C1 segment of cervical spinal cord (tissue), 14 donors: Measurements from ENCODE around the gene SYF2.
A peak's percentile ranks its signal among the peaks of the same experiment; 100 is the strongest.
"Not testable (repeated sequence)": the region's sequence is repeated elsewhere in the genome, so short reads cannot be mapped to it uniquely, and the experiment has no call there.

Experiments
- DNase-seq, 14 donors: peaks; one replicate each; lab custom pipeline; 2025; lab: John Stamatoyannopoulos, UW

SYF2 gene

GRCh38 chr1:25246600-25247023 is 14.3 kb upstream of the SYF2 start:
- DNase-seq, result peak in 4 of 14 donors; percentile 37 to 57 (median 52)

GRCh38 chr1:25245809-25246599 is 13.7 kb upstream of the SYF2 start:
- DNase-seq, result no peak

DNA sequence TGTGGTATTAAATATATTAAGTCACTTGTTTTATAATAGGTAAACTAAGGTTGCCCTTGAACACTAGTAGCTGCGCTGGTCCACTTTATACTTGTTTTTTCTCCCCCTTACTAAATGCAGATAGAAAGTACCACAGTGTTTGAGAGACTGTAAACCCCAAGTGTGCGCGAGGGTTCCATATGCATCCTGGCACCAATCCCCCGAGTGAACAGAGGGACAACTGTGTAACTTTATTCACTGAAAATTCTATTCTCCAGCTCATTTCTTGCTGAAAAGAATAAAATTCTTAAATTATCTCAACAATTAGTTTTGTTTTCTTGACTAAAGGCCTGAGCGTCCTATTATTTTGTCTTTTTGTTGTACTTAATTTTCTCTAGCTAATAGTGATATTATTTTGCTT is 13.1 kb upstream of the SYF2 start:
- DNase-seq, result no peak

DNA sequence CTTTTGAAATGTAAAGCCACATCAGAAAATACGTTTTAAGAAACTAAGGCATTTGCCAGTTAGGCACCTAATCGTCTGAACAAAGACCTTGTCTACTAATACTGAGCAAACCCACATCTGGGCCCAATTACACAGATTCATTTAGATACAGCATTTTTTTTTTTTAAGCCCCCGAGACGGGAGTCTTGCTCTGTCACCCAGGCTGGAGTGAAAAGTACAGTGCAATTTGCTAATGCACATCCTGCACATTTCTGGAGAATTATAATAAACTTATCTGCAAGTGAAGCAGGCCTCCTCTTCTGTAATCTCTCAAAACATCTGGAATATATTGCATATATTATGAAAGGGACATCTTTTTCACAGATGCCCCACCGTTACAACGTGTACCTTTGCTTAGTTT is 11.6 kb upstream of the SYF2 start:
- DNase-seq, result no peak

GRCh38 chr1:25239681-25240541 is 7.6 kb upstream of the SYF2 start:
- peak; percentile 44 to 96 (median 84) for DNase-seq

DNA sequence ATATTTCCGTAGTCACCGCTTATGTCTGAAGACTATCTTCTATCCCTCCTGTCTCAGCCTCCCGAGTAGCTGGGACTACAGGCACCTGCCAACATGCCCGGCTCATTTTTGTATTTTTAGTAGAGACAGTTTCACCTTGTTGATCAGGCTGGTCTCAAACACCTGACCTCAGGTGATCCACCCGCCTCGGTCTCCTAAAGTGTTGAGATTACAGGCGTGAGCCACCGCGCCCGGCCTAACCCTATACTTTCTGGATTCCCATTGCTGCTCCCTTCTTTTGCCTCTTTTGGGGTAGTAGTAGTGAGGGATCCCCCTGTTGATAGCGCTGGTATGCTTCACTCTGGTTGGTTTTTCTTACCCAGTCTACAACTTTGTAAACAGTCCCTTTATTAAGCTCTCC is 5.7 kb upstream of the SYF2 start:
- no peak for DNase-seq

DNA sequence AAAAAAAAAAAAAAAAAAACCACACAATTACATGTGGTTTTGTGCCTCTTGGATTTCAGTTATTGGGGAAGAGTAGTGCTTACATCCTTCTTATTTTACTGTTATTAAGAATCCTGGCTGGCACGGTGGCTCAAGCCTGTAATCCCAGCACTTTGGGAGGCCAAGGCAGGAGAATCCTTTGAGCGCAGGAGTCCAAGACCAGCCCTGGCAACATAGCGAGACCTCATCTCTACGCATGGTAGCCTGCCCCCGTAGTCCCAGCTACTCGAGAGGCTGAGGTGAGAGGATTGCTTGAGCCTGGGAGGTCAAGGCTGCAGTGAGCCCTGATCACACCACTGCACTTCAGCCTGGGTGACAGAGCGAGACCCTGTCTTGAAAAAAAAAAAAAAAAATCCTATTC is 4.0 kb upstream of the SYF2 start:
- DNase-seq, result not testable (repeated sequence)

DNA sequence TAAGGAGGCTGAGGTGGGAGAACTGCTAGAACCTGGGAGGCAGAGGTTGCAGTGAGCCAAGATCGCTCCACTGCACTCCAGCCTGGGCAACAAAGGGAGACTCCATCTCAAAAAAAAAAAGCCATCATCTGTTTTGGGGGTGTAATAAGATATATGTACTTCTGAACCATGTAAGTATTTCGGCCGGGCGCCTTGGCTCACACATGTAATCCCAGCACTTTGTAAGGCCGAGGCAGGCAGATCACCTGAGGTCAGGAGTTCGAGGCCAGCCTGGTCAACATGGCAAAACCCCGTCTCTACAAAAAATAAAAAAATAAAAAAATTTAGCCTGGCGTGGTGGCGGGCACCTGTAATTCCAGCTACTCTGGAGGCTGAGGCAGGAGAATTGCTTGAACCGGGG is 3.1 kb upstream of the SYF2 start:
- not testable (repeated sequence) for DNase-seq

- peak in 12 of 14 donors; percentile 13 to 78 (median 44) for DNase-seq
These were observed 823 bp upstream of the SYF2 start for GRCh38 chr1:25232866-25233784.

DNA sequence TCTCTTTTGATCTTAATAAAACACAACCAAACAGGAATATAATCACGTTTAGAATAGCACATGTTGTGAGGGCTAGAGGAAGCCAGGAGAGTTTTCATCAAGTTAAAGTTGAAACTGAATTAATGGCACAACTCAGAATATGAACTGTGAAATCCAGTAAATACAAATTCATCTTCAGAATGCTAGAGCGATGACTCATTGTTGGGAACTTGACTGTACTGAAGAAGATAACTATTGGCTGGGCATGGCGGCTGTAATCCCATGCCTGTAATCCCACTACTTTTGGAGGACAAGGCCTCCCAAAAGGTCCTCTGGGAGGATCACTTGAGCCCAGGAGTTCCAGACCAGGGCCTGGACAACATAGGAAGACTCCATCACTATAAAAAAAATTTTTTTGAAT is 8.8 kb downstream of the SYF2 start:
- DNase-seq, result no peak

DNA sequence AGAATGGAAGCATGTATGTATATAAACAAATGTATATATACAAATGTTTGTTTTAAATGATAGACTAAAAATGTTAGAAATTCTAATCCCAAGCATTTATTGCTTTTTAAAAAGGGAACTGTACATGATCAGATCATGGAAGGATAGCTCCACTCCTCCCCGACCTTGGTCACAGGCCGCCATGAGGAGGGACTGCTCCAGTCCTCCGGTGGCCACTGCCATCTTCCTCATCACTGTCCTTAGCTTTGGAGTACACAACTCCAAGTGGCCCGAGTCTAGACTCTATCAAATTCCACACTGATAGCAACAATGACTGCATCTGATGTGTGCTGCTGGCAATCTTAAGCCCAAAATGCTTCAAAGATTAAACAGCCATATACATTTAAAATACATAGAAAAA is 9.7 kb downstream of the SYF2 start:
- DNase-seq, result no peak

- no peak for DNase-seq
These were observed 11.6 kb downstream of the SYF2 start for GRCh38 chr1:25220666-25221065.

- no peak for DNase-seq
These were observed 12.5 kb downstream of the SYF2 start for GRCh38 chr1:25219661-25220251.

DNA sequence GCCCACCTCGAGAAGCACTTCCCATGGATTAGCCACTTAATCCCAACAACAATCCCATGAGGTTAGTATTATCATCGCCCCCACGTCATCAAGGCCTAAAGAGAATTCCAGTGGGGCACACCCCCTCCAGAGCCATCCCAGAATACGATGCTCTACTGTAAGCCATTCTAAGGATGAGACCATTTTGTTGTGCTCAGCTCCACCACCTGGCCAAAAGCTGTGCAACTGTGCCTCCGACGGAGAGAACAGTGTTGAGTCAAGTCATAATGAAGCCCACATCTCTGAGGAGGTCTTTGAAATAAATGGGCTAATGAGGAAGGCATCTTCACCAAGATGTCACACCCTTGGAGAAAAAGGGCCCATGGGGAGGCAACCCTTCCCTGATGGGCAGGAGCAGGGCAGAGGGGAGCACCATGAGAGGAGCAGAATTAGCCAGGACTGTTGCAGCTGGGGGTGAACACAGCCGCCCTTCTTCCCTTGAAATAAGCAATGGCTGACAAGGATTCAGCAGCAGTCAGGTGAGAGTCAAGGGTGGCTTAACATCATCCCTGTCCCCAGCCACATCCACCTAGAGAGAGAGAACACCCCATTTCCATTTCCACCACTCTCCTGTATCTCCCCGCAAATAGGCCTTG is 14.6 kb downstream of the SYF2 start:
- no peak for DNase-seq

DNA sequence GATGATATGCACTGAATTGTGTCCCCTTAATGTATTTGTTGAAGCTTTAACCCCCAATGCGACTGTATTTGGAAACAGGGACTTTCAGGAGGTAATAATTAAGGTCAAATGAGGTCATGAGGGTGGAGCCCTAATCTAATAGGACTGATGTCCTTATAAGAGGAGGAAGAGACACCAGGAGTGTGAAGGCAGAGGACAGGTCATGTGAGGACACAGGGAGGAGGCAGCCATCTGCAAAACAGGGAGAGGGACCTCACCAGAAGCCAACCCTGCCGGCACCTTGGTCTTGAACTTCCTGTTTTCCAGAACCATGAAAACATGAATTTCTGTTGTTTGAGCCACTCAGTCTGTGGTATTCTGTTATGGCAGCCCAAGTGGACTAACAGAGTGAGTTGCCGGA is 15.3 kb downstream of the SYF2 start:
- DNase-seq, result no peak

GRCh38 chr1:25216123-25216522 is 16.2 kb downstream of the SYF2 start:
- no peak for DNase-seq

GRCh38 chr1:25212725-25213124 is 19.6 kb downstream of the SYF2 start:
- DNase-seq, result no peak

GRCh38 chr1:25210728-25211127 is 21.6 kb downstream of the SYF2 start:
- DNase-seq, result no peak

DNA sequence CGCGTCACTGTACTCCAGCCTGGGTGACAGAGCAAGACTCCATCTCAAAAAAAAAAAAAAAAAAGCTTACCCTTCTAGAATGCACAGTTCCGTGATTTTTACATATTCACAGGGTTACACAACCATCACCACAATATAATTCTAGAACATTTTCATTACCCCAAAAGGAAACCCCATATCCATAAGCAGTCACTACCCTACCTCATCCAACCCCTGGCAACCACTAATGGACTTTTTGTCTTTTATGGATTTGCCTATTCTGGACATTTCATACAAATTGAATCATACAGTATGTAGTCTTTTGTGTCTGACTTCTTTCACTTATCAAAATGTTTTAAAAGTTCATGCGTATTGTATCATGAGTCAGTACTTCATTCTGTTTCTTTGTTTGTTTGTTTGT is 22.8 kb downstream of the SYF2 start:
- DNase-seq, result no peak

DNA sequence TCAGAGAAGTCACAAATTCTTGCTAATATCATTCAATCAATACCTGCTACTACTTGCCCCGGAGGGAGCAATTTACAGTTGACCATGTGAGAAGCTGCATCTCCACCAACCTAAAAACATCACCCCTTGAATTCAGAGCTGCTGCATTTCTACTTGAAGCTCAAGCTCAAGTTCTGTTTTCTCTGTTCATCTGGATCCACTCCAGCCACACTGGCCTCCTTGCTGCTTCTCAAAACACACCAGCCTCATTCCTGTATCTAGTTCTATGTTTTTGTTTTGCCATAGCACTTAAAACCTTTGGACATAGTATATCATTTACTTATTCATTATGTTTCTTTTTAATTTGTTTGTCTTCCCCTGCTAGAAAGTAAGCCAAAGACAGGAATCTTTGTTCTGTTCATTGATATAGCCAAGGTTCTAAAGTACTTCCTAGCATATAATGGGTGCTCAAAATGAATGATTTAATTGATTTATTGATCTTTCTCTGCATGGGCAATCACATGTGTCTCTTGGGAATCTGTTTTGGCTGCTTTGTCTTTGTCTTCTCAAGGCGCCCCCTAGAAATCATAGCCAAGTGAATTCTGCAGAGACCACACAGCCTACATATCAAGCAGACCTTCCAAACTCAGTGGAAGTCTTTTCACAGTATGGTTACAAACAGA is 23.6 kb downstream of the SYF2 start:
- DNase-seq, result no peak
